HG03103 (cell line): ENCODE data around the gene ZBTB3.
A peak's percentile ranks its signal among the peaks of the same experiment; 100 is the strongest.
"Not testable (repeated sequence)": the region's sequence is repeated elsewhere in the genome, so short reads cannot be mapped to it uniquely, and the experiment has no call there.

ENCODE experiments used
- ATAC-seq: cut with Tn5 transposase; IDR thresholded peaks from one replicate; pipeline ENCODE4 v1.9.1; 2021; ENCODE audit warnings: low read depth; ENCODE audit not compliant: unreplicated experiment

Gene ZBTB3

DNA sequence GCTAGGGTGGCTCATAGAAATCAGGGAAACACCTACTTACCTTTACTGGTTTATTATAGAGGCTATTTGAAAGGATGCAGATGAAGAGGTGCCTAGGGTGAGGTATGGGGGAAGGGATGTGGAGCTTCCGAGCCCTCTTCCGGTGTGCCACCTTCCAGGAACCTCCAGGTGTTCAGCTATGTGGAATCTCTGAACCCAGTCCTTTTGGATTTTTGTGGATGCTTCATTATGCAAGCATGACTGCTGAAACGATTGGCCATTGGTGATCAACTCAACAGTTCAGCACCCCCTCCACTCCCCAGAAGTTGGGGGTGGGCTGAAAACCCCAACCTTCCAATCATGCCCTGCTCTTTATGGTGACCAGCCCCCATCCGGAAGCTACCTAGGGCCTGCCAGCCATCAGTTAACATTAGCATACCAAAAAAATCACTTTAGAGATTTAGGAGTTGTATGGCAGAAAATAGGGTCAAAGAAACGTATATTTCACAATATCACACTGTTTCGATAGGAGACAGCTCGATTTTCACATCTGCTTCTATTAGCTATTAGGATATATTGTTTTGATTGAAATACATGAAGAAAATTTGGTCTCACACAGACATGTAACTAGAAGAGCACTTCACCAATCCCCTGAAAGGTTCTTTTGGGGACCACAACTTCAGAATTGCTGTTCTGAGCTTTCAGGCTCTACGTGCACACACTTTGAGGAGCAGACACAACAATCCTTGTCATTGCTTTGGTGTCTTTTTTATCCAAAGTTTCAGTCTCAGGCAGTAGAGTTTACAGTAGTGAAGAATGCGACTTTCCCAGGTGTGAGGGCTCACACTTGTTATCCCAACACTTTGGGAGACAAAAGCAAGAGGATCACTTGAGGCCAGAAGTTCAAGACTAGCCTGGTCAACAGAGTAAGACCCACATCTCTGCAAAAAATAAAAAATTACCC, 4.2 kb upstream of the ZBTB3 start:
- ATAC-seq: no peak

DNA sequence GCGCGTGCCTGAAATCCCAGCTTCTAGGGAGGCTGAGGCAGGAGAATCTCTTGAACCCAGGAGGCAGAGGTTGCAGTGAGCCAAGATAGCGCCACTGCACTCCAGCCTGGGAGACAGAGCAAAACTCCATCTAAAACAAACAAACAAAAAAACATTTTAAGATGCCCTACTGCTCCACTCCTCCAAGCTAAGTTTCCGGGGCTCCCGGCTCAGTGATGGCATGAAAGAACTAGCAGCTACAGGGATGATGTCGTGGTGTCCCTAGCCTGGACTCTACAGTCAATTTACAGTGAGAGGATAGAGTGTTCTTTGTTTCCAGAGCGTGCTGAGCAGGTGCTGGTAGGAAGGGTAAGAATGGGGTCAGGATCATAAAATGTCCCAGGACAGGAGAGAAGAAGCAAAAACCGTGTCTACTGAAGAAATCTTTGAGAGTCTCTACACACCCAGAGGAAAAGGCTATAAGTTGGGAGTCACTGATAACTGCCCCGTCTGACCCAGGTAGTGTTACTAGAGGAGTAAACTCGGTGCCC, 1.2 kb upstream of the ZBTB3 start:
- no peak for ATAC-seq

DNA sequence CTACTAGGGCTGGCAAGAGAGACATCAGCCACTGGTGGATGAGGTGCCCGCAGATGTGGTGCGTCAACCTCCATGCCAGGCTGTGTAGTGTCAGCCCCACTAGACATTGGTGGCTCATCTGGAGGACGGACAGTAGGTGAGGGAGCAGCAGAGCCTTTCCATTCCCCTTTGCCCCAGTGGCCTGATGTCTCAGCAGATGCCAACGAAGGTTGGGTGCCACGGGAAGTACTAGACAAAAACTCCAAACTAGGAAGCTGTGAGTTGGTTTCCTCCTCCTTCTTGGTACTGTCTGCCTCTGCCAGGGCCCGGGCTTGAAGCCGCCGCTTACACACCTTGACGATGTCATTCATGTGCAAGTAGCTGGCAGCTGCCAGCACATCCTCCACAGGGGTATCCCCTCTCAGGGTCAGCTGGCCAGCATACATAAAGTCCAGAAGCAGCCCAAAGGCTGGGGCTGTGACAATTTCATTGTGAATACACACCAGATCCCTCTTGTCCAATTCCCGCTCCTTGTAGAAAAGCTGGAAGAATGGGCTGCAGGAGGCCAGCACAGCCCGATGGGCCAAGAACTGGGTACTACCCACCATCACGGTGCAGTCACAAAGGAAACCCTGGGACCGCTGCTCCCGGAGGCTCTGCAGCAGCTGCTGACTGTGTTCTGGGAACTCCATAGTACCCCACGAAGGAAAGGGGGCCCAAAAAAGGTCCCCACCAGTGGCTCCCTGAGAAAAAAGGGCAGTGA, 795 bp downstream of the ZBTB3 start:
- ATAC-seq: no peak

DNA sequence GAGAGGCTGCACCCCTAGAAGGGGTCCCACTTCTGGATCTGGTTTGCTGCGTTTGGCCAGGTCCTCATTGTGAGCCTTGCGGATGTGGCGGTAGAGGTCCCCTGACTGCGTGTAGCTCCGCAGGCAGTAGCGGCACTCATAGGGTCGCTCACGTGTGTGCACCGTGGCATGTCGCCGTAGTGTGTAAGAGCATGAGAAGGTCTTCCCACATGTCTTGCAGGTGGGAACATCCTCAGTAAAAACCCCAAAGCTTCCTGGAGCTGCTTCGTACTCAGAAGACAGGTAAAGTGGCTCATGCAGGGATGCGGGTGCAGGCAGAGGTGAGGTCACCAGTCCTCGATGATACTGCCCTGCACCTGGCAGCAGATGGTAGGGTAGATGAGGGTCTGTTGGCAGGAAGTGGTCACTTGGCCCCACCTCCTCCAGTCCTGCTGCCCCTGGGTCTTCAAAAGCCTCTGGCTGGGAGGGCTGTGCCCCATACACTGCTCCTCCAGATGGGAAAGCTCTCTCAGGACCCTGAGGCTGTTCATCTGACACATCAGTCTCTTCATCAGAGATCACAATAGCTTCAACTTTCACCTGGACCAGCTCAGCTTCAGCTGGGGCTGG, 1.7 kb downstream of the ZBTB3 start:
- no peak for ATAC-seq

DNA sequence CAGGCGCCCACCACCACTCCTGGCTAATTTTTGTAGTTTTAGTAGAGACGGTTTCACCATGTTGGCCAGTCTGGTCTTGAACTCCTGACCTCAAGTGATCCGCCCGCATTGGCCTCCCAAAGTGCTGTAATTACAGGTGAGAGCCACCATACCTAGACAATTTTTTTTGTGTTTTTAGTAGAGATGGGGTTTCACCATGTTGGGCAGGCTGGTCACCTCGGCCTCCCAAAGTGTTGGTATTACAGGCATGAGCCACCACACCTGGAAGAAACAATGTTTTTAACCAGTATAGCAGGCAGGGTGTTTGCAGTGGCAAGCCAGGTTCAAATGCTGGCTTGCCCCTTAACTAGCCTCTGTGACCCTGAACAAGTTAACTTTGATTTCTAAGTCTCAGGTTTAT, 4.0 kb downstream of the ZBTB3 start:
- ATAC-seq: not testable (repeated sequence)

DNA sequence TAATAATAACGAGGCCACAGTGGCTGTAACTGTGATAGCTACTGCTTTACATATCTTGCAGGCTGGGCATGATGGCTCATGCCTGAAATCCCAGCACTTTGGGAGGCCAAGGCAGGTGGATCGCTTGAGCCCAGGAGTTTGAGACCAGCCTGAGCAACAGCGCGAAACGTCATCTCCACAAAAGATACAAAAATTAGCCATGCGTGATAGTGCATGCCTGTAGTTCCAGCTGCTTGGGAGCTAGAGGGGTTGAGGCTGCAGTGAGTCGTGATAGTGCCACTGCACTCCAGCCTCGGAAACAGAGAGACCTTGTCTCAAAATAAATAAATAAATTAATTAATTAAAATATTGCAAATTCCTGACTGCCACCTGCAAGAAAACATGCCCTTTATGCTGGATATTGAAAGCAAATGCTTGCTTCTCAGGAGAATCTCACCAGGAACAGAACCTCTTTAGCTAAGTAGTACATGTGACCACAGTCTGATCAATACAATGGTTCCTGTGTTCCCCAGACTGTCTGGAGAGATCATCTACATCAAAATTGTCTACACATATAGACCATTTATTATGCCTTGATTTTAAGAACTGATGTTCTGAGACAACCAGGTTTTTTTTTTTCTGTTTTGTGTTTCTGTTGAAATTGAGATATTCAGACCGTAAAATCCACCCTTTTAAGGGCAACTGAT, 6.3 kb downstream of the ZBTB3 start:
- ATAC-seq: no peak

DNA sequence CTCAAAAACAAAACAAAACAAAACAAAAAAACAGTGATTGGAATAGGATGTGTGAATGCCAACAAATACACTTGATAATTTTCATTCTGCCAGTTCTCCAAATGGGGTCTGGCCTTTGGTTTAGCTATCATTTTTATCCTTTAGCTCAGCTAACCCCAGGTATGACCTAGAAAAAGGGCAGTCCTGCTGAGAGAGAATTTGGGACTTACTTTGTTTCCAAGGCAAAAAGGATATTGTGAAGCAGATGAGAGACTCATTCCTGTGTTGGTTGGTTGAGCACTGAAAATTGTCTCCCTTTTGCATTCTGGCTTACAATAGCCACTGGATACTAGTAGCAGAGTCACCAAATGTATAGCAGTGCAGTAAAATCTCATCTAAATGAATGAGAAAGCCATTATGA, 16.8 kb downstream of the ZBTB3 start:
- no peak for ATAC-seq

DNA sequence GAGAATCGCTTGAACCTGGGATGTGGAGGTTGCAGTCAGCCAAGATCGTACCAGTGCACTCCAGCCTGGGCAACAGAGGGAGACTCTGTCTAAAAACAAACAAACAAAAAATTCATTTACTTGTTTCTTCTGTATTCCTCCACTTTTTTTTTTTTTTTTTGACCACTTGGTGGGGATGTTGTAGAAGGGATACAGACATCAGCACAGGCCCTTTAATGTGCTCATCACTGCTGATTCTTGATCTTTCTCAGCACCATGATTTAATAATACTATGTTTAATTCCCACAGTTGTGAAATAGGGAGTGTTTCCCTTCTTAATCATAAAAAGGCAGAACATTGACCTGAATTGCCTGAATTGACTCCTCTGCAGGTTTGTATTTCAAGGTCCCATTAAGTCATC, 21.1 kb downstream of the ZBTB3 start:
- no peak for ATAC-seq

DNA sequence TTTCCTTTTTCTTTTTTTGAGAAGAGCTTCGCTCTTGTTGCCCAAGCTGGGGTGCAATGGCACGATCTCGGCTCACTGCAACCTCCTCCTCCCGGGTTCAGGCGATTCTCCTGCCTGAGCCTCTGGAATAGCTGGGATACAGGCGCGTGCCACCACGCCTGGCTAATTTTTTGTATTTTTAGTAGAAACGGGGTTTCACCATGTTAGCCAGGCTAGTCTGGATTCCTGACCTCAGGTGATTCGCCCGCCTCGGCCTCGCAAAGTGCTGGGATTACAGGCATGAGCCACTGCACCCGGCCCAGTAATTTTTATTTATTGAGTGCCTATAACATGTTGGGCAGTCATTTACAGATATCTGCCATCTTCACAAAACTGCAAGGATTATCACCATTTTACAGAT, 23.9 kb downstream of the ZBTB3 start:
- not testable (repeated sequence) for ATAC-seq

DNA sequence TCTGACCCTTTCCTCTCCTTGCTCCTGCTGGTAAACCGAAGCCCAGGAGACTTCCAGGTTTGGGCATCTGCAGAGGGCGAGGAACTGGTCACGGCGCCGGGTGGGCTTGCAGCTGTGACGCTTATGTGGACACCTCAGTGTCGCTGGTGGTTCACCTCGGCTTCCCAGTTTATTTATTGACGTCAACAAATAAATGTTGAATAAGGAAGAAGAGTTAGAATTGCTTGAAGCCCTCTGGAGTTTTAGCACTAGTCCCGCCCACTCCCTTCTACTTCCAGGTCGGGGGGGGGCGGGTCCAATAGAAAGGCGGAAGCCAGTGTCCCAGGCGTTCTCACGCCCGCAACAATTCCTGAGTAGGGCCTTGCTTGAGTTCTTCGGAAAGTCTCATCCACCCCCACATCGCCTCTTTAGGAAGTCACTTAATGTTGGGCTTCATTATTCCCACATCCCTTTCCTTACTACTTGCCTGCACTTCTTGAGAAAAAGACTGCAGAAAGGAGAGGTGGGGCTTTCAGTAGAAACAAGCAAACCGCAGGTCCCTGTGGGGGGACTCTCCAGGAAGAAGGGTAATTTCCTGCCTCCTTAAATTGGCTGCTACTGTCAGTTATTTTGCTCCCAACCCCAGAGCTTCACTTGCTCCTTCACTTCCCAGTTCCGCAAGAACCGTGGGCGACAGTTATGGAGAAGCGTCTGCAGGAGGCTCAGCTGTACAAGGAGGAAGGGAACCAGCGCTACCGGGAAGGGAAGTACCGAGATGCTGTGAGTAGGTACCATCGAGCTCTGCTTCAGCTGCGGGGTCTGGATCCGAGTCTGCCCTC, 25.6 kb downstream of the ZBTB3 start, which contains the start of gene TTC9C:
Gene TTC9C, plus strand, starts transcription at position 316 of the 818 bp plus-strand sequence. Its CDS starts 363 bp downstream, at position 679.
- peak; percentile 23 for ATAC-seq

DNA sequence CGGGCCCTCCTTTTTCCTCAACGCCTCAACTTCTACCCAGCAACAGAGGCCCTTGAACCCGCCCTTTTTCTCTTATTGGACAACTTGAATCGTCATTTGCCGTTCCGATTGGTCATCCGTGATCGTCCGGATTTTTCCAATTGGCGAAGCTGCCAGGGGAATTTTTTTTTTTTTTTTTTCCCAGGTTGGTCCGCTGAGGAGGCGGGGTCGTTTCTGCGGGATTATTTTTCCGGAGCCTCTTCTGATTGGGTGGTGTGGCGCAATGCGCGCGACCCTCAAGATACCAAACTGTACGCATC, 26.1 kb downstream of the ZBTB3 start:
- peak; percentile 33 for ATAC-seq

DNA sequence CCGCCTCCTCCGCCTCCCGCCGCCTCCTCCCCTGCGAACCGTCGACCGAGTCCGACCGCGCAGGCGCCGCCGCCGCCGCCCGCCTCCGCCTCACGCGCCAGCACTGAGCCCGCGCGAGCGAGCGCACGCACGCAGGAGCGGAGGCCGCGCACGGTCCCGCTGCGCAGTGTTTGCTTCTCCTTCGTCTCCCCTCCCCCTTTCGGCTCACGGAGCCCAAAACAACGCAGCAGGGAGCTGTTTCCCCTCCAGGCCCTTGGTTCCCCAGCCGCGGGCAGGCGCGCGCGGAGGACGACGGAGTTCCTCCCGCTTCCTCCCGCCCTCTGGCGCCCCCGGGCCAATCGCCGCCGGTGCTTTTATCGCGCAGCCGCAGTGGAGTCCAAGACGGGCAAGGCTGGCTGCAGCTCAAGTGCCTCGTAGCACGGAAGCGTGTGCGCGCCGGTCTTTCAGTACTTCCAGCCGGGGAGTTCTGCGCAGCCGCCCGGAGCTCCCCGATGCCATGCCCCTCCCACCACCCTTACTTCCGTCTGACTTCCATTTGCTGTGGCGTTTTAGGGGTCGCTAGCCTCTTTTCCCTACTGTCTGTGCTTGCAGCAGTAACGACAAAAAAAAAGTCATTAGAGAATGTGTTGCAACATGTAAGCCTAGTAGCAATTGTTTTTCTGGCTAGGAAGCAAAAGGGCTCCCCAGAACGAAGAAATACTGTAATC, 26.6 kb downstream of the ZBTB3 start, which contains the start of gene HNRNPUL2:
Gene HNRNPUL2, minus strand, starts transcription at position 293 of the 707 bp plus-strand sequence. CDS start 301 bp downstream, outside the sequence.
- ATAC-seq: peak; percentile 56

DNA sequence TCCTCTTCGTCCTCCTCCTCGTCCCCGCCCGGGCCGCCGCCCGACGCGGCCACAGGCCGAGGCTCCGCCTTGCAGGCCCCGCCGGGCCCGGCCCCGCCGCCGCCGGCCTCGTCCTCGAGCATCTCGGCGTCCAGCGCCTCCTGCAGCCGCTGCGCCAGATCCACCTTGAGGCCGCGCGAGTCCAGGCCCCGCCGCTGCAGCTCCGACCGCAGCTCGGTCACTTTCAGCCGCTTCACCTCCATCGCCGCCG, 27.1 kb downstream of the ZBTB3 start:
- peak; percentile 9 for ATAC-seq

DNA sequence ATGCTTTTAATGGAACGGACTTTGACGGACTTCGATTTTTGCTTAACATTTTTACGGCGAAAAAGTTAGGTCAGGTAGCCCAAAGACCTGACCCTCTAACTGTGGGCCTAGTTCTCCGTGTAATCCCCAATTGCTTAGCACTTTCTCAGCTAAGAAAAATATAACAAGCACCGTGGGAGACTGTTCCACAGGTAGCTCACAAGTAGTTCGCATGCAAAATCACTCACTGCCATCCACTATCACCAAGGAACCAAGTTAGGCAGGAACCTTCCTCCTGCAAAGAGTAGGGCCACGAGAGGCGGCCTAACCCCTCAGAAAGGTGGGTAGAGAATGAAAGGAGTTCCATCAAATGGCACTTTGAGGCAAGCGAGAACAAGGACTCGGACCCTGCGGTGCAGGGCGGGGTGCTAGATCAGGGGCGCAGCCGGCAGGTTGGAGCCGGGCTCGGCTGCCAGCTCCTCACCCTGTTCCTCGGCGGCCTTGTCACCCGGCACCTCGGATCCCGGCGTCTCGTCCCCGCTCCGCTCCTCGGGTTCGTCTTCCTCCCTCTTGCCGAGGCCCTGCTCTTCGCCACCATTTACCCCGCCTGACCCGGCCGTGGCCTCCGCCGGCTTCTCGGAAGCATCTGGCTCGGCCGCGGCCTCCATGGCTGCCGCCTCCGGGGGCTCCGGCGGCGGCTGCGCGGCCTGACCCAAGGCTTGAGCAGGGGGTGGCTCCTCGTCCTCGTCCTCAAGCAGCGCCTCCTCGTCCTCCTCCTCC, 27.6 kb downstream of the ZBTB3 start:
- no peak for ATAC-seq

DNA sequence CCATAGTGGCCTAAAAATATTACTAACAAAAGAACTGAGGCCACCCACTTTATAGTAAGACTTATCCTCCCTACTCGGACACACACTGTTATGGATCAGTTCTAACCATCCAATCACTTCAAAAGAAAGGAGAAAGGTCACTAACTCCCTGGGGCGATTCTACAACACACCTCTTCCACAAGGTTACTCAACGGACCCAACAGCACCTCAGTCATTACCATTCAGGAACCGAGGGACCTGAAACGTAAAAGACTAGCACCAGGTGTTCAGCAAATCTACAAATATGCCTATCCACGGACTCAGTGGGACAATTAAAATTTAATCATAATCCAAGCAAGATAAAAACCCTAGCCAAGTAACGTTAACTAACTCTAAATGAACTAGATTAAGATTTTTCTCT, 28.3 kb downstream of the ZBTB3 start:
- ATAC-seq: no peak

DNA sequence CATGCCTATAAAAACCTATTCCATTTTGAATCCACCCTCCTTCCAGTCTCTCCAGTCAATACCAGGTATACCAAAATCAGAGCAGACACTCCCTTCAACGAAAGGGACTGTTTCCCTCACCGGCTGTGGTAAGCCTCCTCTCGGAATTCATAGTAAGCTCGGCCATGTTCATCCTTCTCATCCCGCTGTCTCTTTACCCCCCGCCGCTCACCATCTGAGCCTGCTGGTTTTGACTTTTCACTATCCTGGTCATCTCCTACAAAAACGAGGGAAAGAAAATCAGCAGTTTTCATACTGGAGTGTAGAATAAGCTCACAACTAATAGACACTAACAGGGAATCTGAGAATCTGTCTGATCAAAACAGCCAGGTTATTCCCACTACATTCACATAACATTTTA, 29.8 kb downstream of the ZBTB3 start:
- ATAC-seq: no peak

DNA sequence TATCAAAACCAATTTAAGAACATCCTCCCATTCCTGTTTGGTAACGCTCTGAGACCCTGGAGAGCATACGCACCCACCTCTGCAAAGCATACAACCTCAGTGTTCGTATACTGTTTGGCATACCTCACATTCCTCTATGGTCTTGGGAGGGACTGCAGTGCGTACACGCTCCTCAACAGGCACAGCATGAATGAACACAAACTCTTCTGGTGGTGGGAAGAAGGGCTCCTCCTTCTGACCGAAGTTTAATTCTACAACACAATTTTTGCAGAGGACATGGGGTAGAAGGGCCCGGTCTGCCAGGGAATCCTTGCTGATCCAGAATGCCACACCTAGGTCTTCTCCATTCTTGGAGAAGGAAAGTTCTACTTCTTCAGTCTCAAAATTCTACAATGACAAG, 32.0 kb downstream of the ZBTB3 start:
- ATAC-seq: no peak

DNA sequence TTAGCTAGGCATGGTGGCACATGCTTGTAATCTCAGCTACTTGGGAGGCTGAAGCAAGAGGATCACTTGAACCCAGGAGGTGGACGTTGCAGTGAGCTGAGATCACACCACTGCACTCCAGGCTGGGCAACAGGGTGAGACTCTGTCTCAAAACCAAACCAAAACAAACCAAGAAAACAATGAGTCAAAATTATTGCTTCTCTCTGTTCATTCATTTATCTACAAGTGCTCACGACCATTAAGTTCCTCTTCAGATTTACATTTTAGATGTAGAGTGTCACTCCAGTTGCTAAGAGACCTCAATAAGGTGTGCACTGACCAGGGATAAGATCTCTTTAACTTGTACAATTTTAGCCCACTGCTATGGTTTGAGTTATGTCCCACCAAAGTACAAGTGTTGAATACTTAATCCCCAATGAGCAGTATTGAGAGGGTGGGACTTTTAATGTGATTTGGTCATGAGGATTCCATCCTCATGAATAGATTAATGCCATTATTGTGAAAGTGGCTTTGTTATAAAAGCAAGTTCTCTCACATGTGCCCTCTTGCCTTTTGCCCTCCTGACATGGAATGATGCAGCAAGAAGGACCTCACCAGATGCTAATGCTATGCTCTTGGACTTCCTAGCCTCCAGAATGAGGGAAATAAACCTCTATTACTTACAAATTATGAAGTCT, 34.5 kb downstream of the ZBTB3 start:
- no peak for ATAC-seq
